Activated CD8-positive, alpha-beta memory T cell treated with anti-CD3 and anti-CD28 coated beads, Interleukin-2, amount 50 U/mL, for 24 hours (primary cell): ENCODE data around the gene GINS1.

Source experiments
- DNase-seq: peaks from one replicate; pipeline ENCODE4 v3.0.0-alpha.2; 2020; ENCODE audit errors: extremely low read depth

The GINS1 gene

GRCh38 chr20:25476106-25477013 lies 68.9 kb downstream of the GINS1 start:
- DNase-seq, result no peak

DNA sequence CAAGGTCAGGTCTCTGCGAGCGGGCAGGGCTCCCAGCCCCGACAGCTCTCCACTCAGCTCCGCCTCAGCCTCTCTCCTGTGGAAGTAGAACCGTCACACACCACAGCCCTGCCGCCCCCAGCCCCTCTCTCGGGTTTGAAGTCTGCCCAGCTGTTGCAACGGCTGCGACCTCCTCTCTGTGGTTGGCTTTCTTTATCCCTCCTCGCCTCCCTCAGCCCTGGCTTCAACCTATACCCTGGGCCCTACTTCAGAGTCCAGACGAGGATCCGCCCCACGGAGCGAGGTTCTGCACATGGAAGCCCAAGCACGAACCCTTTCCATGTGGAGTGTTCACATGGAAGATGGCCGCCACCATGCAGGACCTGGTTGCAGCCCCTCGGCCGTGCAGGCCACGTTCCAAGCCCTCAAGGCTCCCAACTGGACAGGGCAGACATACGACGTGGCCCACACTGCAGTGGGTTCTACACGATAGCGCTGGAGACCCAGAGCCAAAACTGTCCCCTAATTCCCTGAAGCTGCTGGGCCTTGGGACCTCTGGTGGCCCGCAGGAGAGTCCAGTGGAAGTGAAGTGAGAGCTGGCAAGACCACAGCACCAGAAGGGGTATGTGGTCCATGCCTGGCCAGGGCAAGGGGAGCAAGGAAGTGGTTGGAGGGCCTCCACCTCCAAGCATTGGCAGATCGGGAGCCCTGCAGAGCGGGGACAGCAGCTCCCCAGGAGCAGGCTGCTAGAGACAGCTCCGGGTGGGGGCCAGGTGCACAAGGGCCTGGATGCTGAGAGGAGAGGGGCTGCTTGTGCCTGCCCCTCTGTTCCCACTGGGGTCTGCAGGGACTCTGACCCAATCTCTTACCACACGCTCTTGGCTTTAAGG lies 69.8 kb downstream of the GINS1 start:
- no peak for DNase-seq

DNA sequence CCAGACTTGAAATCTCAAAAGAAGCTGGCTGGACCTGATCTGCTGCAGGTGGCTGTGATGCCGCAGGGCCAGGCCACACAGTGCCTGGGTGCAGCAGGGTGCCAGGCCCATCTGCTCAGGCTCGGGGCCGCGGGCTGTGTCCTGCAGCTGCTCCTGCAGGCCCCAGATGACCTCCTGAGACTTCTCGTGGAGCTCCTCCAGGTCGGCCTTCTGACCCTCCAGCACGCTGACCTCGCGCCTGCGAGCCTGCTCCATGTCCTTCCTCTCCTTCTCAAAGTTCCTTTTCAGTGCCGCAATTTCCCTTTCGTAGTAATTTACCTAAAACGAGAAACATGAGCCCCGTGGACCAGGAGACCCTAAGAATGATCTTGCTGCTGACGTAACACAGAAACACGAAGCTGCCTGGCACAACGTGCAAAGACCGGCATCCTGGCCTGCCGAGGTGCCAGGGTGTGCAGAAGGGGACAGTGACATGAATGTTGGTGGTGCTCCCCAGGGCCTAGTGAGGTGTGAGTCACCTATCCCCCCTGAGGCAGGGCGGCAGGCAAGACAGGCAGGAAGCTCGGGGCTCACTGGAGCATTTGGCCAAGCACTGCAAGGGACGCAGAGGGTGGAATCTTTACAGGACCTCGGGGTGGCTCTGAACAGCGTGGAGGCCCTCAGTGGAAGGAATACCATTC lies 71.6 kb downstream of the GINS1 start:
- DNase-seq, result no peak

- no peak for DNase-seq
Observed at GRCh38 chr20:25479638-25480037, 72.2 kb downstream of the GINS1 start.

- no peak for DNase-seq
Observed at GRCh38 chr20:25480156-25480555, 72.7 kb downstream of the GINS1 start.

- DNase-seq, result no peak
Observed at GRCh38 chr20:25480797-25481196, 73.3 kb downstream of the GINS1 start.

GRCh38 chr20:25481235-25481917 lies 73.9 kb downstream of the GINS1 start:
- no peak for DNase-seq

GRCh38 chr20:25481918-25482253 lies 74.4 kb downstream of the GINS1 start:
- DNase-seq, result no peak

DNA sequence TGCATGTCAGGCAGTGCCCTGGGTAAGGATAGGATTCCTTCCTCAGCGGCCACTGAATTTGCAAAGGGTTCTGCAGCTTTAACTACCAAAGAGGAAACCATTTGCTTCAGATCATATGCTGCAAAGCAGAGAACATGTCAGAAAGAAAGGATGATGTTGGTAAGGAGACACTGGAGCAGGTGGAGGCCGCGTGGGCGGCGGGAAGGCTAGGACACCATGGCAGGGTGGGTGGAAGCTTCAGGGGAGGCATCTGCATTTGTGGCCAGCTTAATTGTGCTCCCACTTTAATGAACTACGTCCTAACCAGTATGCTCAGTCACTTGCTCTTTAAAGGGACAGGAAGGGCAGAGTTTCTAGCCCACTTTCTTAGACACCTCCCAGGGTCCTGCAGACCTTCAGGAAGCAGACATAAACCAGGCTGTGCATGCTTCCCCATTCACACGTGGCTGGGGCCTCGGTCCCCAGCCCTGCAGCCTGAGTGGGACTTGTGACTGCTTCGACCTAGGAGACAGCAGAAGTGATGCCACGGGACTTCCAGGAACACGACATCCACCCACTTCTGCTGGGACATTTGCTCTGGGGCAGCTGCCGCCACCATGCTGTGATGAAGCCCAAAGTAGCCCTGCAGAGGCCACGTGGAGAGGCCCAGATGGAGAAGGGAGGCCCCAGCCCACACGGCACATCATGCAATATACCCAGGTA lies 76.1 kb downstream of the GINS1 start:
- DNase-seq, result no peak

GRCh38 chr20:25484224-25484846 lies 76.9 kb downstream of the GINS1 start:
- no peak for DNase-seq

- DNase-seq, result no peak
Observed at GRCh38 chr20:25484911-25485511, 77.5 kb downstream of the GINS1 start.

- DNase-seq, result no peak
Observed at GRCh38 chr20:25485872-25486271, 78.4 kb downstream of the GINS1 start.

DNA sequence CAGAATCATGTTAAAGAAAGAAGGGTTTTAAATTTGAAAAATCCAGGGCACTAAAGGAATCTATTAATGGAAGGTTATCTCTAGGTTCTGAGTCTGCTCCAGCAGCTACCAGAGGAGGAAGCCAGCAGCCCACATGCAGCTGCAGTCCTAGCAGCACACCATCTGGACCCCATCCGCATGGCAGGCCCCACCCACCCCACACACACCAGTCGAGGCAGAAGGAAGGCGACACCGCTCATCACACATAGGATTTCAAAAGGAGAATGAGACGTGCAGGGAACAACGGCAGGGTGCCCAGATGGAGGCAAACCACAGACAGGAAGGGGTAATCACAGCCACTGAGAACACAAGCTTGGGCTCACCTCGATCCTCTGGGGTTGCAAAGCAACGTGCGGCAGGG lies 78.9 kb downstream of the GINS1 start:
- DNase-seq, result no peak

GRCh38 chr20:25487306-25487705 lies 79.8 kb downstream of the GINS1 start:
- no peak for DNase-seq

- DNase-seq, result no peak
Observed at GRCh38 chr20:25487975-25488374, 80.5 kb downstream of the GINS1 start.

GRCh38 chr20:25489221-25489871 lies 81.9 kb downstream of the GINS1 start:
- DNase-seq, result no peak

DNA sequence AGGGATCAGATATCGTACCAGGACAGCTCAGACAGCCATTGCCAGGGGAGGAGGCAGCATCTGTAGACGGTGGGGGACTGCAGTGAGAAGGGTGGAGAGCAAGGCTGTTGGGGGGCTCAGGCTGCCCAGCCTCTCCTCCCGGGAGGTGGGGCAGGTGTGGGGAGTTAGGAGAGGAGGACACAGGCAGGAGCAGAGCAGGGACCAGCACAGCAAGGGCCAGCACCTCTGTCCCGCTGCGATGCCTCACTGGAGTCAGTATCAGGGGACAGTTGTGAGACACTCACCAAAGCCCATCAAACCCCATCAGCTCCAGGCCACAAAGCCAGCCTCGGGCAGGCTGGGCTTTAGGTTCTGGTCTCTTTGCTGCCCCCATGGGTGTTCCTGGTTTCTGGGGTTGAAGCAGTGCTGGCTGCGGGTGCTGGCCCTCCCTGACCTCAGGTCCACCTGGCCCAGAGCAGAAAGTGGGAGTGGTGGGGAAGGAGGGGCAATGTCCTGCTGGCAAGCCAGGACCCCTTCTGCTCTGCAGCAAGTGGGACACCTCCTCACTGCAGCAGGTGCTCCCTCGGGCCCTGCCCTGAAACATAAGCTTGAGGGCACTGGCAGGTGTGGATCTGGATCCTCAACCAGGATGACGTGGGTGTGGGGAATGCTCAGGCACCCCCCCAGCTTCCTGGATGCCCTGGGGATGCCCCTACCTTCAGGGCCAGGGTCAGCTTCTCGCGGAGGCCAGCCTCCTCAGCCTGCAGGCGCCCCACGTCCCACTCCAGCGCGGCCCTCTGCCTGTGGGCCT lies 83.4 kb downstream of the GINS1 start:
- DNase-seq, result no peak

DNA sequence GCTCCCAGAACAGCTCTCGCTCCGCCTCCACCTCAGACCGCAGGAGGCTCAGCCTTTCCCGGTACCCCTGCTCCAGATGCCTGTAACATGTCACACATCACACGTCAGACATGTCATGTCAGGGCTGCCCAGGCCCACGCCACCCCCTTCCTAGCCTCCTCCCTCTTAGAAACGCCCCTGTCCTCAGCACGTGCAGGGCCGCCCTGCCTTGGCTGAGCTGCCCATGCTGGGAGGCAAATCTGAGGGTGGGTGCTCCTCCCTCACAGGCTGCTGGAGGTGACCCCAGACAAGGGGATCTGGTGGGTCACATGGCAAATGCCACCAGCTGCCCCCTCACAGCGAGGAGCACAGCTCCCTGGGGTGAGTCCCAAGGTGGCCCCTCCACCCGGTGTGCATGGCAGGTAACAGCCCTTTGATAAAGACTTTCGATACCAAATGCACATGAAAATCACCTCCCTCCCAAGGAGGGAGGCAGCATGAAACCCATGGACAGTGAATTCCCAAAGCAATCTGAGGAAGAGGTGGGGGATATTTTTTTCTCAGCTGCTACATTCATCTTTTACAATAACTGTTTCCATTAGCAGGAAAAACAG lies 84.1 kb downstream of the GINS1 start:
- no peak for DNase-seq

DNA sequence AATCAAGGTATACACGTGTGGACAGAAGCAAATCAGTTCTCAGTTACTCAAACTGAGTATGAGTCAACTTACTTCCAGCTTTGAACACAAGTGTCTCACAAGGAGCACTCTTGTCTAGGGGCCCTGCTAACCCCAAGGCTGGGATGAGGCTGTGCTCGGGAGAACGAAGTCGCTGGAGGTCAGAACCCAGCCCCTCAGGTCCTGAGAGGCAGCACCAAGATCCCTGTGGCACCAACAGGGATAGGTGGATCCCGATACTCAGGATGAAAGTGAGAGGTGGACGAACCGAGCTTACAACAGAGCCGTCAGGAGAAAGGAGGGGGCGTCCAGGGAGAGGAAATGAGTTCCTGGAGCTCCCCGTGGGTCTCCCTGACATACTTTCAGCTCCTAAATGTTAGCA lies 85.7 kb downstream of the GINS1 start:
- no peak for DNase-seq
